Measurements from ENCODE around the gene ESR1.
"Not testable (repeated sequence)": the region's sequence is repeated elsewhere in the genome, so short reads cannot be mapped to it uniquely, and the experiment has no call there.

ESR1 gene

DNA sequence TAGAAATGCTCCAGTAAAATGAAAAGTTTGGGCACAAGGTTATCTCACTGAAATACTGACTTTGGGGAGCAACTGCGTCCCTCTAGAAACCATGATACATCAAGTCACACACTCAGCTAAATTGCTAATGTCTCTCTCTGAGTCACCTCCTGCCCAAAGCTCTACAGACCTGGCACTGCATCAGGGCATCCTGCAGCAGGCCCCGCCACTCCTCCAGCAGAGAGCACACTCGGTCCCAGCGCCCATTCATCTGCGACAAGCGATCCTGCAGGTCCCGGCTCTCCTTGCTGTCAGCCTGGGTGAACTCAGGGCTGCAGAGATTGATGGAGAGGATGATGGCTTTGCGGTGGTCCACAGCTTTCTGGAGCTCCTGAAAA is 329.0 kb downstream of the ESR1 start:
- in situ Hi-C loops (cut with HindIII; ENCODE audit: low sequenced_read_pairs): loop anchor here (25.0 kb wide), 1 partner anchor 374 kb away; no protein-coding TSS in a partner anchor
- no peak overlapping the region for H3K4me3 ChIP-seq (ENCODE audit: low read depth, low read length)
- DNase-seq (ENCODE audit: low read depth): no peak
- TF ChIP-seq, protein P1, sequence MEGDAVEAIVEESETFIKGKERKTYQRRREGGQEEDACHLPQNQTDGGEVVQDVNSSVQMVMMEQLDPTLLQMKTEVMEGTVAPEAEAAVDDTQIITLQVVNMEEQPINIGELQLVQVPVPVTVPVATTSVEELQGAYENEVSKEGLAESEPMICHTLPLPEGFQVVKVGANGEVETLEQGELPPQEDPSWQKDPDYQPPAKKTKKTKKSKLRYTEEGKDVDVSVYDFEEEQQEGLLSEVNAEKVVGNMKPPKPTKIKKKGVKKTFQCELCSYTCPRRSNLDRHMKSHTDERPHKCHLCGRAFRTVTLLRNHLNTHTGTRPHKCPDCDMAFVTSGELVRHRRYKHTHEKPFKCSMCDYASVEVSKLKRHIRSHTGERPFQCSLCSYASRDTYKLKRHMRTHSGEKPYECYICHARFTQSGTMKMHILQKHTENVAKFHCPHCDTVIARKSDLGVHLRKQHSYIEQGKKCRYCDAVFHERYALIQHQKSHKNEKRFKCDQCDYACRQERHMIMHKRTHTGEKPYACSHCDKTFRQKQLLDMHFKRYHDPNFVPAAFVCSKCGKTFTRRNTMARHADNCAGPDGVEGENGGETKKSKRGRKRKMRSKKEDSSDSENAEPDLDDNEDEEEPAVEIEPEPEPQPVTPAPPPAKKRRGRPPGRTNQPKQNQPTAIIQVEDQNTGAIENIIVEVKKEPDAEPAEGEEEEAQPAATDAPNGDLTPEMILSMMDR (IDR thresholded peaks at IDR 0.05; ENCODE audit: low read depth, low read length, missing control alignments): no peak

DNA sequence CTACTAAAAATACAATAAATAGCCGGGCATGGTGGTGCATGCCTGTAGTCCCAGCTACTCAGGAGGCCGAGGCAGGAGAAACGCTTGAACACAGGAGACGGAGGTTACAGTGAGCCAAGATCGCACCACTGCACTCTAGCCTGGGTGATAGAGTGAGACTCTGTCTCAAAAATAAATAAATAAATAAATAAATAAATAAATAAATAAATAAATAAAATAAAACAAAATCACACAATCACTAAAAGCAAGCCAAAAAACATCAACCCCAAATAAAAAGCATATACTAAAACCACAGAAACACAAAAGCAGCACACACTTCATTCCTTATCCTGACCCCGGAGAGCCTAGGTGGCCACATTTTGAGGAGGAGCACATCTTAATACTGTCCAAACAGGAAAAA is 330.9 kb downstream of the ESR1 start:
- in situ Hi-C loops (cut with HindIII; ENCODE audit: low sequenced_read_pairs): loop anchor here (25.0 kb wide), 1 partner anchor 376 kb away; no protein-coding TSS in a partner anchor

DNA sequence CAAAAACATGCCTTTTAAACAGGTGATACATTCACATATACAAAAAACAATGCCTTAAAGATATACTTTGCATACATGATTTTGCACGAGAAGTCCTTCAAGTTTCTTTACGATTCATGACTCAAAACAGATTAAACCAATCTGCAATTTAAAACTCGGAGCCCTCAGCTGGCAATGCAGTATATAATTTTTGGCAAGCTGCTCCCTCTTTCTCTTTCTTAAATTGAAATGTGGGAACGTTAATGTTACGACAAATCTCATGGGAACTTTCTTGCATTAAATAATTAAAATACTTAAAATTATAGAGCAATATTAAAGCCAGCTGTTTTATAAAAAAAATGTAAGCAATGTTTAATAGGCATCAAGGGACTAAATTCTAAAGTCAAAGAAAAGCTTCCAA is 334.6 kb downstream of the ESR1 start:
- in situ Hi-C loops (cut with HindIII; ENCODE audit: low sequenced_read_pairs): loop anchor here (25.0 kb wide), 1 partner anchor 380 kb away; no protein-coding TSS in a partner anchor
- H3K4me3 ChIP-seq (ENCODE audit: low read depth, low read length): no peak overlapping the region
- no peak for DNase-seq (ENCODE audit: low read depth)
- TF ChIP-seq, protein P1 (IDR thresholded peaks at IDR 0.05; ENCODE audit: low read depth, low read length, missing control alignments): no peak

More for the DNA sequence above, 330.9 kb downstream of the ESR1 start:
- not testable (repeated sequence) for DNase-seq (ENCODE audit: low read depth); H3K4me3 ChIP-seq (ENCODE audit: low read depth, low read length)

DNA sequence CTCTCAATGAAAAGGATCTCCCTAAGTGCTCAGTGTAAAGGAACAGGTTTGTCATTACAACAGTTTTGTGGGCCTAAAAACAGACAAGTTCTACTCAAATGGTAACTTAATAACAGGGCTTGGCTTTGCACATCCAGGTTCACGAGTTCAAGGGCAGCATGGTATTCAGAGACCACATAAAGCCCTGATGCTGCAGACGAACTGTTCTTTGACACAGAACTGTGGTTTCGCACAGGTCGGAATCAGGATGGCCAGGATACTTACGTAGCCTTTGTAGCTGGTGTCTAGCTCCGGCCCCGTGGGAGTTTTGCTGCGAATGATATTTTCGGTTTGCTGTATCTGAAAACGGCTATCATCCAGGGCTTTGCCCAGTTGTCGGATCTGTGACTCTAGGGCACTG is 335.9 kb downstream of the ESR1 start:
- no peak overlapping the region for H3K4me3 ChIP-seq (ENCODE audit: low read depth, low read length)
- TF ChIP-seq, protein P1 (IDR thresholded peaks at IDR 0.05; ENCODE audit: low read depth, low read length, missing control alignments): no peak
- no peak for DNase-seq (ENCODE audit: low read depth)
- in situ Hi-C loops (cut with HindIII; ENCODE audit: low sequenced_read_pairs): loop anchor here (25.0 kb wide), 1 partner anchor 381 kb away; no protein-coding TSS in a partner anchor

DNA sequence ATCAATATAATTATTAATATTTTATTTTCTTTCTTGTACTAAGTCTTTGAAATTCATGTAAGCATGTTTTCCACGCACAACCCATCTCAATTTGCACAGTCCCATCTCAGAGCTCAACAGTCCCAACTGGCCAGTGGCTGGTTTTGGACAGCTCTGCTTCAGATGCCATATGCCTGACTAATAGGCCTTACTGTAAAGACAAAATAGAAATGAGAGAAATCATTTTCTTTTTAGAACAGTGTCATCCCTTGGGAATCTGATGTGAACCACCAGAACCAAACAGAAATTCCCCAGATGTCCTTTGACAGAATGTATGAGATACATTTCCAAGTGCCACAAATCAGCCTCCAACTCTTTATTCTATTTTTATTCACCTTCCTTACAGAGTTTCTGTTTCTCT is 338.9 kb downstream of the ESR1 start:
- peak; percentile 67 for DNase-seq (ENCODE audit: low read depth)
- in situ Hi-C loops (cut with HindIII; ENCODE audit: low sequenced_read_pairs): loop anchor here (25.0 kb wide), 1 partner anchor 384 kb away; no protein-coding TSS in a partner anchor
- H3K4me3 ChIP-seq (ENCODE audit: low read depth, low read length): no peak overlapping the region
- TF ChIP-seq, protein P1 (IDR thresholded peaks at IDR 0.05; ENCODE audit: low read depth, low read length, missing control alignments): no peak

DNA sequence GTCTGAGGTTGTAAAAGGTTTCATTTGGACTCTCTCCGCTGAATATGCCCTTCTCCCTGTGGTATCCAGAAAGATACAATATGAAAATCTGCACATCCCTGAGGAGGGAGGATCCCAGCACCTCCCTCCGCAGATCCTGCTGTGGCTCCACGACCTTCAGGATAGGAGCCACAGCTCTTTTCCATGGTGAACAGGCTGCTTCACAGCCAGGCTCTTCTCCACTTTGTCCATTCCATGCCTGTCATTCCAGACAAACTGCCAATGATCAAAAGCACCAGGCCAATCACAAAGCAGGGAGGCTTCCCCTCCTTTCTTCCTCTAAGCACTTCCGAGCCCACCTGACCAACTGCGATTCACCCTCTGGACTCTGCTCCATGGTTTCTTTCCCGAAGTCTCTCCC is 339.8 kb downstream of the ESR1 start:
- no peak overlapping the region for H3K4me3 ChIP-seq (ENCODE audit: low read depth, low read length)
- DNase-seq (ENCODE audit: low read depth): no peak
- TF ChIP-seq, protein P1 (IDR thresholded peaks at IDR 0.05; ENCODE audit: low read depth, low read length, missing control alignments): no peak
- in situ Hi-C loops (cut with HindIII; ENCODE audit: low sequenced_read_pairs): loop anchor here (25.0 kb wide), 1 partner anchor 385 kb away; no protein-coding TSS in a partner anchor

DNA sequence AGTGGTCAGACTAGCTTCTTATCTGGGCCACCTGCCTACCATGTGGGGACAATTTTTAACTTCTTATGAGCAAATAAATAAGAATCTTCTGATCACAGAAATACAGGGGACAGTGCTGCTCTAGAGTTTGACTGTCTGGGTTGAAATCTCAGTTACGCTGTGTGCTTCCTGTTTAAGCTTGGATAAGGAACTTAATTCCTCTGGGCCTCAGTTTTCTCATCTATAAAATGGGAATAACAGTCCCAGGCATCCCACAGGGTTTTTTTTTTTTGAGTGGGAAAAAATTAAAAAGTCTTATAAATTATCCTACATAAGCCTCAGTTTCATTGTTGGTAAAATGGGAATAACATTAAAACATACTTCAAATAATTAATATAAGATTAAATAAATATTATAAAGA is 340.9 kb downstream of the ESR1 start:
- TF ChIP-seq, protein P1 (IDR thresholded peaks at IDR 0.05; ENCODE audit: low read depth, low read length, missing control alignments): no peak
- no peak overlapping the region for H3K4me3 ChIP-seq (ENCODE audit: low read depth, low read length)
- no peak for DNase-seq (ENCODE audit: low read depth)
- in situ Hi-C loops (cut with HindIII; ENCODE audit: low sequenced_read_pairs): loop anchor here (25.0 kb wide), 1 partner anchor 386 kb away; no protein-coding TSS in a partner anchor

Data from astrocyte of the cerebellum (primary cell).